HG03521 (cell line): ENCODE results near the gene ATG14.
"Not testable (repeated sequence)": the region's sequence is repeated elsewhere in the genome, so short reads cannot be mapped to it uniquely, and the experiment has no call there.

Source experiments
- ATAC-seq: cut with Tn5 transposase; IDR thresholded peaks from one replicate; pipeline ENCODE4 v1.9.1; 2021; ENCODE audit warnings: mild to moderate bottlenecking, moderate library complexity; ENCODE audit not compliant: unreplicated experiment

The ATG14 gene

DNA sequence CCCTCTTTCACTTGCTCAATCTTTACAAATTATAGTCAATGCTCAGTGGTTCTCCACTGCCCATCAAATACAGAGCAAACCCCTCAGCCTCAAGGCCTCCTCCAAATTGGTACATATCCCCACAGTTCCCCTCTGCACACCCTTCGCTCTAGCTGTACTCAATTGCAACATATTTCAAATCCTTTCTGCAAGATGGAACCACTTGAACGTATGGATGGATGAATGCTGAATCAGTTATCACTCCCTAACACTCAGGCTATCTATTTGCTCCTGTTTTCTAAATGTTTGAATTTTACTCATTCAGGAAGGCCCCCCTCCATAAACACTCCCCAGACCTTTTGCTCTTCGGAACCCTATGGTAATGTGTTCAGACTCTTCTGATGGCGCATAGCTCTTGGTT lies 24.5 kb downstream of the ATG14 start:
- ATAC-seq = no peak

GRCh38 chr14:55386037-55386808 lies 25.4 kb downstream of the ATG14 start:
- ATAC-seq = no peak

DNA sequence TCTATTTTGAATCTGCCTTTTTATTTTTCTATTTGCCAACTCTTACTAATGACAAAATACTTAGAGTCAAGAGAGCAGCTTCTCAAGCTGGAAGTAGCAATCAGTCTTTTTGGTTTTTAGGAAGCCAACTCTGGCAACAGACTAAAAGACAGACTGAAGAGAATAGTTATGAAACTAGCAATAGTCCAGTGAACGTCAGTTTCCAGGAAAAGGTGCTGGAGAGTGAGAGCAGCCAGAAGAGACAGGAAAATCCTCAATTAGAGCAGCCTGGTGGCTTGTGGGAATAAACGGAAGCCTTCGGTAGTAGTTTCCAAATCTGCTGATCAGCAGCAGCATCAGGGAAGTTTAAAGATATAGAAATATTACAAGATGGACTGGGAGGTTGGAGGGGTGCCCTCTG lies 27.1 kb downstream of the ATG14 start:
- no peak for ATAC-seq

GRCh38 chr14:55383541-55384140 lies 28.0 kb downstream of the ATG14 start:
- no peak for ATAC-seq

DNA sequence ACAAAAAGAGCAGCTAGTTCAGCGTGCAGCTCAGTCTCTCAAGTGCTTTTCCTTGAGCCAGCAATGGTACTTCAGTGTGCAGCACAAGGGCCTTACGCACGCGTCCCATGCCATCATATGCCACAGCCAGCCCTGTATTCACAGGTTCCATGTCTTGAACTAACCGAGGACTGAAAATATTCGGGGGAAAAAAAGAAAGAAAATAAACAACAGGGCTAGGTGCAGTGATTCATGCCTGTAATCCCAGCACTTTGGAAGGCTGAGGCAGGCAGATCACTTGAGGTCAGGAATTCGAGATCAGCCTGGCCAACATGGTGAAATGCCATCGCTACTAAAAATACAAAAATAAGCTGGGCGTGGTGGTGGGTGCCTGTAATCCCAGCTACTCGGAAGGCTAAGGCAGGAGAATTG lies 28.6 kb downstream of the ATG14 start:
- ATAC-seq = not testable (repeated sequence)

DNA sequence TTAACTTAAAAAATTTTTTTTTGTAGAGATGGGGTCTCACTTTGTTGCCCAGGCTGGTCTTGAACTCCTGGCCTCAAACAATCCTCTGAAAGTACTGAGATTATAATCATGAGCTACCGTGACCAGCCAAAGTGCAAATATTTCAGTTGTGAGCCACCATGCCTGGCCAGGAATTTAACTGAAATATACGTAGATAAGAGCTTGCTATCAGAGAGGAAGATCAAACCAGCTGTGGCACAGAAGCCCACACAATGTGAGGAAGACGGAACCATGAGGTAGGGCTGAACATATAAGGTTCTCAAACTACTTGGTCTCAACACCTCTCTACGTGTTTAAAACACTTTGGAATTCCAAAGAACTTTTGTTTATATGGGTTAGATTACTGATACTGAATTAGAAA lies 29.1 kb downstream of the ATG14 start:
- ATAC-seq = no peak

DNA sequence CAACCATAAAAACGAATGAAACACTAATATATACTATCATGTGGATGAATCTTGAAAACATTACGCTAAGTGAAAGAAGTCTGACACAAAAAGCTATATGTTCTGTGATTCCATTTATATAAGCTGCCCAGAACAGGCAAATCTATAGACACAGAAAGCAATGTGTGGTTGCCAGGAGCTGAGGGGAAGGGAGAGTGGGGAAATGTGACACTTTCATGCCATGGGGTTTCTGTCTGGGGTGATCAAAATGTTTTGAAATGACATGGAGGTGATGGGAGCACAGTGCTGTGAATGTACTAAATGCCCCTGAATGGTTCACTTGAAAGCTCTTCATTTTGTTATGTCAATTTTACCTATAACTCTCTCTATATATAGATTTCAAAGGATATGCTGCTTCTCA lies 30.1 kb downstream of the ATG14 start:
- ATAC-seq = no peak

DNA sequence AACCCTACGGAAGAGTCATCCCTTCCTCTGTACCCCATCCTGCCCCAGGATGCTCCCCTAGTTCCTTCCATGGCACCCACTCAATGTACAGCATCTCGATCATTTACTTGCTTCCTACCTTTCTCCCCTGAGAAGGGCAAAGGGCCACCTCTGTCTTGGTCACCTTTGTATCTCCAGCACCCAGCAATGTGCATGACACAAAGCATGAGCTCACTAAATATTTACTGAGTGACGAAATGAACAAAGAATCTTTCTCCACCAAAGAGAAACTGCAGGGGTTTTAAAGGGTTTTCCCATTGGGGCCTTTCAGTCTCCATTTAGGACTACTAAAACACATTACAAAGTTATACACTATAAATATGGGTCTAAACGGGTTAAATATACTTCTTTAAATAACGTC lies 30.6 kb downstream of the ATG14 start:
- ATAC-seq = no peak

- no peak for ATAC-seq
Observed at GRCh38 chr14:55377236-55377635, 34.4 kb downstream of the ATG14 start.

GRCh38 chr14:55374771-55375170 lies 36.9 kb downstream of the ATG14 start:
- ATAC-seq = no peak

- ATAC-seq = no peak
Observed at GRCh38 chr14:55373784-55374705, 37.6 kb downstream of the ATG14 start.

DNA sequence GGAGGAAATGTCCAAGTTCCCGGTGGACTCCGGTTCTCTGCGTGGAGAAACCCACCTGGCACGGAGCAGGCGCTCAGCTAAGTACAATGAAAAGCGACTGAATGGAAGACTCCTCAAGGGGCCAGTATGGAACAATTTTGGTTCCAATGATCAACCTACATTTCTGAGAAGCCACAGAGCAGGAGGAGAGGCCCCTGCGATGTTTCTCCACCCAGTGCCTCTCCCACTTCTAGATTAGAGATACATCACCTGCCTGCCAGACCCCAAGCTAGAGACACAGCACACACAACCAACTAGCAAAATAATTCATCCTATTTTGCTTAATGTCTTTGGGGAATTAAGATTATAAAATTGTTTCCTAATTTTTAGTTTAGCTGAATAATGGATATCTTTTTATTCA lies 38.8 kb downstream of the ATG14 start:
- no peak for ATAC-seq

GRCh38 chr14:55372423-55372822 lies 39.2 kb downstream of the ATG14 start:
- ATAC-seq = no peak

- no peak for ATAC-seq
Observed at GRCh38 chr14:55370883-55371455, 40.7 kb downstream of the ATG14 start.

GRCh38 chr14:55366271-55366670 lies 45.4 kb downstream of the ATG14 start:
- ATAC-seq = no peak

- ATAC-seq = no peak
Observed at GRCh38 chr14:55361190-55361589, 50.4 kb downstream of the ATG14 start.

- ATAC-seq = no peak
Observed at GRCh38 chr14:55359307-55359706, 52.3 kb downstream of the ATG14 start.

DNA sequence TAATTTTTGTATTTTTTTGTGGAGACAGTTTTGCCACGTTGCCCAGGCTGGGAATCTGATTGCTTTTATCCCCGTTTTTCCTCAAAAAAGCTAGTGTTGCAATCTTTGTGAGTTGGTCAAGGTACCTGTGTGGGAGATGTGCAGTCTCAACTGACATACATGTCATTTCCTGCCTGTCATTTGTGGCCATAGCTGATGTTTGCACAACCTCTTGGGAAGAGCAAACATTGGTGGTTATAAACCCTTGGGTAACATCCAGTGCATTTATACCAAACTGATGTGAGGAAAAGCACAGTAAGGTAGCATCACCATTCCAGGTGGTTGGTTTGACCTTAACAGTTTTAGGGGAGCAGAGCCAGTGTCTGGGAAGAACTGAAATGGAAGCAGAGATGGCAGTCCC lies 54.7 kb downstream of the ATG14 start:
- no peak for ATAC-seq

DNA sequence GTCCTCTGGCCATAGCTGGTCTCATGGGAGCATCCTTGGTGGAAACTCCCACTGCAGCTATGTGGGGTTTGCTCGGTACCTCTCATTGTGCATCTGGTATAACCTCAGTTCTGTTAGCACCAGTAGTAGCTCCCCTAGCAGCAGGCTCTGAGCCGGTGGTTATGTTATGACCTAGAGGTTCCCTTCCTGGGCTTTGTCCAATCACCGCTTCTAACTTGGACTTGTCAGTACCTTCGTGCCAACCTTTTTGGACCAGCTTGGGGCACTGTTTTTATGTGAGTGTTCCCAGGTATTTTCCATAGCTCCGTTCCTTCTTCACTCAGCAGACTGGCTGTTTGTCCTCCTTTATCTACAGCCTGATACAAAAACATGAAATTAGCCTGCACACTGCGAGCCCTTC lies 55.7 kb downstream of the ATG14 start:
- no peak for ATAC-seq

- ATAC-seq = no peak
Observed at GRCh38 chr14:55354500-55354899, 57.1 kb downstream of the ATG14 start.
